ENCODE measurements around the gene TSTD1.

The TSTD1 gene, protein sequence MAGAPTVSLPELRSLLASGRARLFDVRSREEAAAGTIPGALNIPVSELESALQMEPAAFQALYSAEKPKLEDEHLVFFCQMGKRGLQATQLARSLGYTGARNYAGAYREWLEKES

GRCh38 chr1:161038523-161039153 lies at the start of gene TSTD1:
TSTD1 (minus strand) TSS chr1:161038964; CDS start chr1:161038889, 75 bp downstream.
- DNase-seq: peak; percentile 80

- DNase-seq: no peak
These were observed 47.7 kb upstream of the TSTD1 start for GRCh38 chr1:161086457-161086856.

DNA sequence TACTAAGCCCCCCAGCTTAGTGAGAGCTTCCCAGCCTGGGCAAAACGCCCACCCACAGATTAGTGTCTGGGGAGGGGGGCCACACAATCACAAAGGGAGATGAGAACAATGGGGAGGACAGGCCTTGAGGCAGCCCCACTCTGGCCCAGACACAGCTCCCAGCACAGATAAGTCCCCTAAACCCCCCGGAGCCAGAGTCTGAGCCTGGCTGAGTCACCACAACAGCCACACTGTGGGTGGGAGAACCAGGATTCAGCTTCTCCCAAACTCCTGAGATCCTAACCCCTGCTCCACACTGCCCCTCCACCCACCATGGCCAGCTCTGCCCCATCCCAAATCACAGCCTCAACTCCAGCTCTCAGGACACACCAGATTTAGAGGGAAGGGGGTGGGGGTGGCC lies 46.4 kb upstream of the TSTD1 start:
- DNase-seq: no peak

DNA sequence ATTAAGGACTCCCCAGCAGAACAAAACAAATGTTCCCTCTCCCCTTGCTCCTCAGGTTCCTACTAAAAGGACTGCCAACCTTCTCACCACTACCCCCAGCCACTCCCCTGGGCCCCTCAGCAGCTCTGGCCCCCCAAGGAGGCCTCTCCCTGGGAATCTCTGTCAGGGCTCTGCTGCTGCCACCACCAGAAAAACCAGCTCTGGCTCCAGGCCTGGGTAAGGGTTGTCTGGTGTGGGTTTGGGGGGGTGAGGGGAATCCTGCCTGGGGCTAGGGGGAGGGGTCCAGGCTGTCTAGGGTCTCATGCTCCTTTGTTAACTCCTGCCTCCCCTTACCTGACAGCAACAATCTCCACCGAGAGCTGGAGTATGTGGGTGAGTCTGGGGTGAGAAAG lies 45.8 kb upstream of the TSTD1 start:
- DNase-seq: no peak

GRCh38 chr1:161083748-161084596 lies 45.2 kb upstream of the TSTD1 start:
- no peak for DNase-seq

DNA sequence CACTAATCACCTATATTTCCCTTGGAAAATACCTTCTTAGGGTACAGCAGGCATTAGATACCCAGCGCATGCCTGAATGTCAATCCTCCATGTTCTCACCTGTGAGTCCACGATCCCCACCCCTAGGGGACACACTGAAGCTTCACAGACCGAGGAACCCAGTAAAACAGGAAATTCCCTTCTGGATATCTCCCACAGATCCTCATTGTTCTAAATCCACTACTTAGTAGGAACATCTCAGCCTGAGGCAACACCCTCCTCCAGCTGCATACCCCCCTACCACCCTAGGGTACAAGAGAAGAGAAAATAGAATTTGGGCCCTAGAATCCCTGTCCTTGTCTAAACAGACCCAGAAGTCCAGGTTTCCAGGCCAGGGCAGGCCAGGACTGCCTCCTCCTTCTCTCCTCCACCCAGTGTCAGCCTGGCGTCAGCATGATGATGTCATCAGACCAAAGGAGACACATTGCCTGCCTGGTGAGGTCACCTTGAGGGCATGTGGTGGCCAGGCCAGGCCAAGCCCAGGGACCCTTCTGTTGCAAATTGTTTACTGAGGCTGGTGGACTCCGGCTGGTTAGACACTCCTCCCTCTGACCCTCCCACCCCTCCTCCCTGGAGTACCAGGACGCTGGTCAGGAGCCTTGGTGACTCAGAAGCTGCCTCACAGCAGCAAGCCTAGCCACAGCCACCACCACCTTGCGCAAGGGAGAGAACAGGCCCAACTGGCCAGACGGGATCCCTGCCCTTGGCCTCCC lies 44.4 kb upstream of the TSTD1 start:
- DNase-seq: no peak

- no peak for DNase-seq
These were observed 43.7 kb upstream of the TSTD1 start for GRCh38 chr1:161082483-161082882.

GRCh38 chr1:161081519-161081918 lies 42.8 kb upstream of the TSTD1 start:
- DNase-seq: no peak

GRCh38 chr1:161080441-161081405 lies 42.0 kb upstream of the TSTD1 start:
- DNase-seq: no peak

DNA sequence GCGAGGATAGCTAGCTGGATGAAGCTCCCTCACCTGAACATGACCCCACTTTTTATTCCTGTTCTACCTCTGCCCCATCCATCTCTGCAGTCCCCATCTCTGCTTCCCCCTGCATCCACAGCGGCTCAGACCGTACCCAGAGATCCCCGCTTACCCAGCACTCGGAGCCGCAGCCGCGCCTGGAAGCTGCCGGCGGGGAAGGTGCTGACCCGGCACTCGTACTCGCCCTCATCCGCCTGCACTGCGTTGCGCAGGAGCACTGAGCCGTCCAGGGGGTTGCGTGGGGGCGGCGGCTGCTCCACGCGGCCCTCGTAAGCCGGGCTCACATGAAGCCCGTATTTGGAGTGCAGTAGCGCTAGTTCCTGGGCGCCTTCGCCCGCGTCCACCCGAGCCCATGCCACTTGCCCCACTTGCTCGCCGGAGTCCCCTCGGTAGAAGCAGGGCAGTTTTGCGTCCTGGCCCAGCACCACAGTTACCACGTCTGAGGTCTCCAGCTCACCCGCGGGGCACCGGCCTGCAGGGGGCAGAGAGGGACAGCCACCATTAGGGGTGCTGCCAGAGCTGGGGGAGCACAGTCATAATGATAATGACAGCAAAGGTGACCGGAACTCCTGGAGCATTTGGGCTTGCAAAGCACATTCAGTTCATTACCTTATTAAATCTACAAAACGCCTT lies 40.8 kb upstream of the TSTD1 start:
- no peak for DNase-seq

GRCh38 chr1:161077426-161077825 lies 38.7 kb upstream of the TSTD1 start:
- no peak for DNase-seq

- DNase-seq: no peak
These were observed 37.6 kb upstream of the TSTD1 start for GRCh38 chr1:161076410-161076809.

DNA sequence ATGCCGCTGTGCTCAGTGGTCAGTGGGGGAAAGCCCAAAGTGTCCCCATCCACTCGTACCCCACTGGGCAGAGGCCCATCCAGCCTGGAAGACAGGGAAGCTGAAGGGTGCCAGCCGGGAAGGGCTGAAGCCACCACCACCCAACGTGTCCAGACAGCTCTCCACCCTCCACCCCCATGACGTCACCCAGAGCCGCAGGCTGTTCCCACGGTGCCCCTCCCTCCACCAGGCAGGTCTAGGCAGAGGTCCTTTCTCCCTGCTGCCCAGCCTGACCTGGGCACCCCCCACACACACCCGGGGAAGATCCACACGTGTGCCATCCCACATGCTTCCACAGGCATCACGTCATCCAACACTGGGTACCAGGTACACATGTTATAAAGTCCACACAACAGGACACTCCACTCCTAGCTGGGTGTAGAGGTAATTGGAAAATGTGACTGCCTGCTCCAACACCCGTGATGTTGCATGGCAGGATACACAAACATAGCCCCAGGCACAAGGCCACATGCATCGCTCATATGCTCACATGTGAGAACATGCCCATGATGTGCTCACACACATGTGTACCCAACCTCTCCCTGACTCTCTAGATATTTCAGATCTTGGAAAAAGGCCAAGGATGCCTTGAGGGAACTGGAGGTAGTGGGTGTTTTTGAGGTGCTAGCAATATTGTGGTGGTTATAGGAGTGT lies 36.1 kb upstream of the TSTD1 start:
- no peak for DNase-seq

GRCh38 chr1:161073474-161074121 lies 34.8 kb upstream of the TSTD1 start:
- no peak for DNase-seq

- no peak for DNase-seq
These were observed 34.1 kb upstream of the TSTD1 start for GRCh38 chr1:161072751-161073449.

- DNase-seq: peak; percentile 31
These were observed 33.2 kb upstream of the TSTD1 start for GRCh38 chr1:161071886-161072371.

- no peak for DNase-seq
These were observed 32.0 kb upstream of the TSTD1 start for GRCh38 chr1:161070761-161071160.

DNA sequence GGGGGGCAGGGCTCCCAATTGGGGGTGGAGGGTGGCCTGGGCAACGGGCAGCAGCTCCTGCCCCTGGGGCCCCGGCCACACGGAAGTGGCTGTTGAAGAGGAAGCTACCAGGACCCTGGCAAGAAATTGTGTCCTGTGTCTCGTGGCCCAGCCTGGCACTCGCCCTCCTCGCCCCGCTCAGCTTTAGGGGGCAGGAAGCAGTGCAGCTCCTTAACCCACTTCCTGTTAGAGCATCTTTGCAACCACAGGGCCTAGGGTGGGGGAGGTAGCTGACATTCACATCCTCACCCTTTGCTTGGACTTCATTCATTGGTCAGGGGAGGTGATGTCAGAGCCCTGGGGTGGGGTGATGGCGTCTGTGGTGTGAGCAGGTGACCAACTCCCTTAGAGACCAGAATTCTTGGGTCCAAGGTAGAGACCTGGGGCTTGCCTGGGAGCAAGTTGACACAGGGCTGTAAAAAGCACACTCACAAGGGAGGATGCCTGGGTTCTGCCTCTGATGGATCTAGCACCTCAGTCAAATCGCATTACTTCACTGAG lies 31.0 kb upstream of the TSTD1 start, which contains the start of gene ARHGAP30:
Gene ARHGAP30 (minus strand): TSS at position 161 of the 540 bp plus-strand sequence. CDS start 267 bp downstream, outside the sequence.
- DNase-seq: peak; percentile 62

DNA sequence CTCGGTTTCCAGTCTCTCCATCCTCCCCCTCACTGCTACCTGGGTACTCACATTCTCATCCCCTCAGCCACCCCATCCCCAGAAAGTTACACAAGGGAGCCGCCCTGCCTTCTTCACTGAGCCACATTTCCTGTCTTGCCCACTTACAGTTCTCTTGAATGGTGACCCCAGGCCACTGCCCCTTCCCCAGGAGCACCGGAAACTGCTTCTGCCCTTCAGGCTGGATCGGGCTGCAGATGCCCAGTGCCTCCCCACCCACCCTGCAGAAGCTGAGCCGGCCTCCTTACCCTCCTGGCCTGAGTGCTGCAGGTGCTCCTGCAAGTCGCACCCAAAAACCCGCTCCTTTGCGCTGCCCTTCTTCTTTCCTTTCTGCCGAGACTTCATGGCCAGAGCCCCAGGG lies 30.5 kb upstream of the TSTD1 start:
- DNase-seq: no peak

All from stimulated activated CD4-positive, alpha-beta T cell treated with anti-CD3 and anti-CD28 coated beads, Interleukin-12 subunit alpha, Interleukin-12 subunit beta, amount 100 ng/mL, for 4 hours (primary cell).